Peyer's patch (tissue), 4 donors: ENCODE measurements around the gene DNAH2. TPM values are rescaled to one million over a fixed set of nuclear protein-coding genes. Genes with fewer than 3 reads are reported as not detected.
A peak's percentile ranks its signal among the peaks of the same experiment; 100 is the strongest.

Source experiments
- DNase-seq, 3 donors: peaks; one replicate each; pipeline ENCODE4 v3.0.0-alpha.2; 2017 to 2019
- H3K27ac ChIP-seq, 4 donors: fragments of 200-600 bp; sonication (generic); one replicate each; pipeline ENCODE4 v1.5.1; 2016 to 2019
- H3K27me3 ChIP-seq, 2 donors: fragments of 200-600 bp; sonication (generic); one replicate each; pipeline ENCODE4 v1.5.1; 2019
- H3K36me3 ChIP-seq, 3 donors: fragments of 200-600 bp; sonication (generic); one replicate each; pipeline ENCODE4 v1.5.1; 2016 to 2019
- H3K4me1 ChIP-seq, 4 donors: fragments of 200-600 bp; sonication (generic); one replicate each; pipeline ENCODE4 v1.5.1; 2016 to 2019
- H3K4me3 ChIP-seq, 4 donors: fragments of 200-600 bp; sonication (generic); 1 replicate in 3 of 4; 2 replicates in 1 of 4; pipeline ENCODE4 v1.5.1; 2016 to 2019; ENCODE audit warnings: mild to moderate bottlenecking in 1 of 4
- H3K9me3 ChIP-seq, 4 donors: fragments of 200-600 bp; sonication (generic); one replicate each; pipeline ENCODE4 v1.5.1; 2016 to 2019; ENCODE audit warnings: mild to moderate bottlenecking in 1 of 4
- POLR2A ChIP-seq, 2 donors: fragments of 450-650 bp; IDR thresholded peaks; one replicate each; pipeline ENCODE4 v1.5.1; 2017; ENCODE audit warnings: antibody characterized with exemption in 2 of 2, mild to moderate bottlenecking in 2 of 2, moderate library complexity in 2 of 2
- total RNA-seq, 4 donors: library from RNA; depleted of rRNA; stranded (reverse); fragments of >200 nt; gene quantifications; one replicate each; pipeline ENCODE4 v1.1.0, GENCODE V29; 2016
- TF ChIP-seq, protein P1 (sequence below), 6 experiments: fragments of 450-650 bp in 4 of 6; fragments of 200-600 bp in 2 of 6; sonication (generic) in 1 of 6; IDR thresholded peaks; one replicate each; pipeline ENCODE4 v1.5.1; 2017 to 2019; ENCODE audit warnings: antibody characterized with exemption in 6 of 6, mild to moderate bottlenecking in 3 of 6, moderate library complexity in 1 of 6

Gene DNAH2
- total RNA-seq, 4 donors from 2014 or later = 0.18 to 0.83 TPM; not detected in 2

DNA sequence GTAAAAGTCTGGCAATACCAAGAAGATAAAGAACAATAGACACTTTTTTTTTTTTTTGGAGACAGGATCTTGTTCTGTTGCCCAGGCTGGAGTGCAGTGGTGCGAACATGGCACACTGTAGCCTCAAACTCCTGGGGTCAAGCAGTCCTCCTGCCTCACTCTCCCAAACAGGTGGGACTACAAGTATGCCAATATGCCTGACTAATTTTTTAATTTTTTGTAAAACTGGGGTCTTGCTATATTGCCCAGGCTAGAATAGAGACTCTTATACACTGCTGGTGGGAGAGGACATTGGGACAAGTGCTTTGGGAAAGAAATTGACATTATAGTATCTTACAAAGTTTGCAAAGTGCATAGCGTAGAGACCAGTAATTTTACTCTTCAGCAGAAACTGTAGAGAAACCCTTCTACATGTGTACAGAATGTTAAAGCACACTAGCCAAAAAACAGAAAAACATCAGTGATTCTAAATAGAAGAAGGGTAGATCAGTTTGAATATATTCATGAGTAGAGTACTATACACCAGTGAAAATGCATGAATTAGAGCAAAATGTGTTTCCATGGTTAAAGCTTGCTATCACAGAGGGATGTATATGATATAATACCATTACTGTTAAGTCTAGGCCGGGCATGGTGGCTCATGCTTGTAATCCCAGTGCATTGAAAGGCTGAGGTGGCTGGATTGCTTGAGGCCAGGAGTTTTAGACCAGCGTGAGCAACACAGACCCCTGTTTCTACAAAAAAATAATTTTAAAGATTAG is 19.5 kb upstream of the DNAH2 start:
- Histone ChIP-seq H3K27ac (no peak overlapping the region), H3K4me3 (no peak overlapping the region), H3K27me3 (no peaks in the 10 kb centered on the region), H3K4me1 (no peaks in the 10 kb centered on the region), H3K36me3 (peaks cover 0 to 27% (median 0%) of the 10 kb centered on the region in 3 donors), H3K9me3 (no peaks in the 10 kb centered on the region)
- DNase-seq = no peak
- no peak for TF ChIP-seq POLR2A (IDR thresholded peaks at IDR 0.05)
- TF ChIP-seq, protein P1, sequence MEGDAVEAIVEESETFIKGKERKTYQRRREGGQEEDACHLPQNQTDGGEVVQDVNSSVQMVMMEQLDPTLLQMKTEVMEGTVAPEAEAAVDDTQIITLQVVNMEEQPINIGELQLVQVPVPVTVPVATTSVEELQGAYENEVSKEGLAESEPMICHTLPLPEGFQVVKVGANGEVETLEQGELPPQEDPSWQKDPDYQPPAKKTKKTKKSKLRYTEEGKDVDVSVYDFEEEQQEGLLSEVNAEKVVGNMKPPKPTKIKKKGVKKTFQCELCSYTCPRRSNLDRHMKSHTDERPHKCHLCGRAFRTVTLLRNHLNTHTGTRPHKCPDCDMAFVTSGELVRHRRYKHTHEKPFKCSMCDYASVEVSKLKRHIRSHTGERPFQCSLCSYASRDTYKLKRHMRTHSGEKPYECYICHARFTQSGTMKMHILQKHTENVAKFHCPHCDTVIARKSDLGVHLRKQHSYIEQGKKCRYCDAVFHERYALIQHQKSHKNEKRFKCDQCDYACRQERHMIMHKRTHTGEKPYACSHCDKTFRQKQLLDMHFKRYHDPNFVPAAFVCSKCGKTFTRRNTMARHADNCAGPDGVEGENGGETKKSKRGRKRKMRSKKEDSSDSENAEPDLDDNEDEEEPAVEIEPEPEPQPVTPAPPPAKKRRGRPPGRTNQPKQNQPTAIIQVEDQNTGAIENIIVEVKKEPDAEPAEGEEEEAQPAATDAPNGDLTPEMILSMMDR (IDR thresholded peaks at IDR 0.05) = no peak

DNA sequence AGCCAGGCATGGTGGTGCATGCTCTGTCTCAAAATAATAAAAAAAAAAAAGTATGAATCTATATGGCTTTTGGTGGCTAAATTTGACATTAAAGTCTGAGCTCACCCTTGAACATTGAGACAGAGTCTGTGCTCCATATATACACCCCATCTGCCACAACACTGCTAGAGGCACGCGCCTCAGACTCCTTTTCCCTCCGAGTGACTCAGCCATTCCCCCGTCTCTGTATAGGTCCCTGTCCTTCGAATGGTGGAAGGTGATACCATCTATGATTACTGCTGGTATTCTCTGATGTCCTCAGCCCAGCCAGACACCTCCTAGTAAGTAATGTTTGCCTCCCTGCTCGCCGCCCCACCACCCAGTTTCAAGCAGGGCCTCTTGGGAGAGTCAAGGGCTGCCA is 17.0 kb upstream of the DNAH2 start:
- Histone ChIP-seq H3K9me3 (no peaks in the 10 kb centered on the region), H3K4me1 (peaks cover 0 to 12% (median 4%) of the 10 kb centered on the region in 4 donors), H3K27me3 (peaks cover 0 to 14% of the 10 kb centered on the region in 2 donors), H3K36me3 (peaks cover 0 to 23% (median 0%) of the 10 kb centered on the region in 3 donors), H3K27ac (no peak overlapping the region), H3K4me3 (no peak overlapping the region)
- TF ChIP-seq POLR2A (IDR thresholded peaks at IDR 0.05) = no peak
- TF ChIP-seq, protein P1 (IDR thresholded peaks at IDR 0.05) = no peak
- DNase-seq = no peak

DNA sequence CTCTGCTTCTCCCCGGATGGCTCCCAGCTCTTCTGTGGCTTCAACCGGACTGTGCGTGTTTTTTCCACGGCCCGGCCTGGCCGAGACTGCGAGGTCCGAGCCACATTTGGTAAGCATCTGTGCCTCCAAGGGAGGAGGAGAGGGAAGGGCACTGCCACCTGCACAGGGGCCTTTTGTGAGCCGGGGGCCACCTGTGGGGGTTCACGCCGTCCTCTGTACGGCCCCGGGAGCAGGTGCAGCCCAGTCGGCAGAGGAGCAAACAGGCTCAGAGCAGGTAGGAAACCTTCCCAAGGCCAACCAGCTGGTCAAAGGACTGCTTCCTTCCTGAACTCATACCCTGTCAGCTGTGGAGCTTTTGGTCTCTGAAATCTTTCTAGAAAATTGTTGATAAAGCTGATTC is 15.9 kb upstream of the DNAH2 start:
- peaks cover 0 to 12% (median 4%) of the 10 kb centered on the region in 4 donors for H3K4me1 ChIP-seq
- no peak overlapping the region for H3K4me3 ChIP-seq
- no peak for DNase-seq
- H3K36me3 ChIP-seq = peaks cover 0 to 18% (median 0%) of the 10 kb centered on the region in 3 donors
- peaks cover 0 to 15% of the 10 kb centered on the region in 2 donors for H3K27me3 ChIP-seq
- no peaks in the 10 kb centered on the region for H3K9me3 ChIP-seq
- no peak overlapping the region for H3K27ac ChIP-seq
- TF ChIP-seq, protein P1 (IDR thresholded peaks at IDR 0.05) = no peak
- TF ChIP-seq POLR2A (IDR thresholded peaks at IDR 0.05) = no peak

DNA sequence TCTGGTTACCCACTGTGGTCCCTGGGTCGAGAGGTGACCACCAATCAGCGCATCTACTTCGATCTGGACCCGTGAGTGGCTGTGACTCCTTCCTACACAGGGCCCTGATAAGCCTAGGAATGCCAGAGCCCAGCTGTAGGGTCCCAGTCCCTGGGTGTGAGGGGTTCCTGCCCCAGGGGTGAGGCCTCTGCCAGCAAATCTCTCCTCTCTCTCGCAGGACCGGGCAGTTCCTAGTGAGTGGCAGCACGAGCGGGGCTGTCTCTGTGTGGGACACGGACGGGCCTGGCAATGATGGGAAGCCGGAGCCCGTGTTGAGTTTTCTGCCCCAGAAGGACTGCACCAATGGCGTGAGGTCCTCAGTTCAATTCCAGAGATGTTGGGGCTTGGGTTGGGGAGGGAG is 14.8 kb upstream of the DNAH2 start:
- TF ChIP-seq POLR2A (IDR thresholded peaks at IDR 0.05) = no peak
- TF ChIP-seq, protein P1 (IDR thresholded peaks at IDR 0.05) = no peak
- Histone ChIP-seq H3K36me3 (peaks cover 0 to 18% (median 0%) of the 10 kb centered on the region in 3 donors), H3K4me3 (no peak overlapping the region), H3K4me1 (peaks cover 0 to 12% (median 4%) of the 10 kb centered on the region in 4 donors), H3K27me3 (peaks cover 0 to 15% of the 10 kb centered on the region in 2 donors), H3K9me3 (no peaks in the 10 kb centered on the region), H3K27ac (no peak overlapping the region)
- no peak for DNase-seq

DNA sequence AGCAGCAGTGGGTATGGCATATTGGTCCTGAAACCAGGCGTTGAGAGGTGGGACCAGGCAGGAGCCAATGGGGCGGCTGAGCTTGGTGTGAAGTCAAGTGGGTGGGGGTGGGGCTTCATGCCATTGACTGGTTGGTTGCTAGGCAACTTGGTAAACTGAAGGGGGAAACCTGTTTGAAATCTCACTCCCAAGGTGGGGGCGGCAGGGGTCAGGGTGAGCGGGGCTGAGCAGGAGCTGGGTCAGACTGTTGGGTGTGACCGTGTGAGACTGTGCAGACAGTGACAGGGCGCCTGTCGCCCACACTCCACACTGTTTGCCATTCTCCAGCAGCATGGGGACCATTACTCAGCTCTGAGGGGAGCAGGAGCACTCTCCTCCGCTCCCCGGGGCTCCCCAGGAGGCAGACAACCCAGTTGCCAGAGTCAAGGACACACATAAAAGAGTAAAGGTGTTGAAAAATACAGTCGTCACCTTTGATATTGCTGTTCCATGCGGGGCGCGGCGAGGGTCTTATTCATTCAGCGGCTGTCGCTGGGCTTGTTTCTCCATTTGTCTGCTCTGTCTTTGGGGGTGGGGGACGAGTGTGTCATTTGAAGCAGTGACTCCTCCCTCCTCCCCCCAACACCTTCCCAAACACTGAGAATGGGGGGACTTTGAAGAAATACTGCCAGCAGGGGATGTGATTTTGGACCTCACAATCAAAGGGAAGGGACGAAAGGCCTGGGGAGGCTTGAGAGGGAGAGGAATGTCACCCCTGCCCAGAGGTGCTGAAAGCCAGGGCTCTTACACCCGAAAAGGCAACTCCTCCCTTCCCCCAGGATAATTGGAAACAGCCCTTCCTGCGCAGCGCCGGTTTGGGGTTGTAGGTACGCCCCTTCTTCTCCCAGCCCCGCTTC is 13.7 kb upstream of the DNAH2 start:
- H3K27ac ChIP-seq = no peak overlapping the region
- no peak for TF ChIP-seq POLR2A (IDR thresholded peaks at IDR 0.05)
- TF ChIP-seq, protein P1 (IDR thresholded peaks at IDR 0.05) = no peak
- H3K9me3 ChIP-seq = no peaks in the 10 kb centered on the region

More for the DNA sequence above, 13.7 kb upstream of the DNAH2 start:
- peak in 1 of 3 donors; percentile 47 for DNase-seq
- H3K4me1 ChIP-seq = peaks cover 0 to 12% (median 4%) of the 10 kb centered on the region in 4 donors
- H3K36me3 ChIP-seq = peaks cover 0 to 18% (median 0%) of the 10 kb centered on the region in 3 donors
- no peak overlapping the region for H3K4me3 ChIP-seq
- peaks cover 0 to 15% of the 10 kb centered on the region in 2 donors for H3K27me3 ChIP-seq
